GM12892 (cell line): ENCODE measurements around the gene TMEM42.

Experiments used
- POLR2A ChIP-seq: IDR thresholded peaks from 2 replicates; pipeline ENCODE4 v1.6.1; 2011; ENCODE audit warnings: low read depth, low read length, control low read depth
- POLR2AphosphoS5 ChIP-seq: IDR thresholded peaks from 2 replicates; pipeline ENCODE4 v1.6.1; 2011; ENCODE audit warnings: low read depth, low read length, control low read depth
- TAF1 ChIP-seq: IDR thresholded peaks from 2 replicates; pipeline ENCODE4 v1.6.1; 2011; ENCODE audit warnings: low read depth, mild to moderate bottlenecking, control low read depth, low read length, borderline replicate concordance

- TF ChIP-seq POLR2A (no peak), POLR2AphosphoS5 (no peak; the same call in 1 of the 2 replicates), TAF1 (no peak)
Measured at GRCh38 chr3:44862226-44862637, 520 bp downstream of the TMEM42 start.
